GM21528 (cell line): ENCODE data around the gene P3H4.
"Not testable (repeated sequence)": the region's sequence is repeated elsewhere in the genome, so short reads cannot be mapped to it uniquely, and the experiment has no call there.

Experiments
- ATAC-seq: cut with Tn5 transposase; IDR thresholded peaks from one replicate; pipeline ENCODE4 v1.9.1; 2021; ENCODE audit warnings: mild to moderate bottlenecking, moderate library complexity; ENCODE audit not compliant: unreplicated experiment, low FRiP score

Gene P3H4

DNA sequence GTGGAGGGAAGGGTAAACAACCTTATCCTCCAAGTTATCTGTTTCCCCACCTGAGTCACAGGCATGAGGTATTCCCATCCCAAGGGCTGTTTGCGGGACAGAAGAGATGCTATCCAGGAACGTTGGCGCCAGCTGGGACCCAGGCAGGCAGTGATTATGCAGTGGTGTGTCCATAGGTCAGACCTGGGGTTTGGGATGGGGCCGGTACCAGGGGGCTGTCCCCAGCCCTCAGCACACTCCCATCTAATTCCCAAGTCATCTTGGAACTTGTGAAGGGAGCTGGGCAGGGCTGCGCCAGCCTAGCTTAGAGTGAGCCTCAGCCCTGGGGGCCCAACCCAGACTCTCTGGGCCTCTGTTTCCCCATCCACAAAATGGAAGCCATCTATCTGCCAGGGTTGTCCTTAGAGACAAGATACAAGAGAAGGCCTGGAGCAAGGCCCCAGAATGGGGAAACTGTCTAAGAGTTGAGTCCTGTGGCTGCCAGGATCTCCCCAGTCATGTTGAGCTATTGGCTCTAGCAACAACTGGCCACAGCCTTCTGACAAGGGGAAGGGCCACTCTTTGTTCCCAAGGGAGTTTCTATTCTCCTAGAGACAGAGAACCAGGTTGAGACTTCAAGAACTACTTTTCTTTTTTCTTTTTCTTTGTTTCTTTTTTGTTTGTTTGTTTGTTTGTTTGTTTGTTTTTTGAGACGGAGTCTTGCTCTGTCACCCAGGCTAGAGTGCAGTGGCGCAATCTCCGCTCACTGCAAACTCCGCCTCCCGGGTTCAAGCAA lies 15.4 kb downstream of the P3H4 start:
- no peak for ATAC-seq

DNA sequence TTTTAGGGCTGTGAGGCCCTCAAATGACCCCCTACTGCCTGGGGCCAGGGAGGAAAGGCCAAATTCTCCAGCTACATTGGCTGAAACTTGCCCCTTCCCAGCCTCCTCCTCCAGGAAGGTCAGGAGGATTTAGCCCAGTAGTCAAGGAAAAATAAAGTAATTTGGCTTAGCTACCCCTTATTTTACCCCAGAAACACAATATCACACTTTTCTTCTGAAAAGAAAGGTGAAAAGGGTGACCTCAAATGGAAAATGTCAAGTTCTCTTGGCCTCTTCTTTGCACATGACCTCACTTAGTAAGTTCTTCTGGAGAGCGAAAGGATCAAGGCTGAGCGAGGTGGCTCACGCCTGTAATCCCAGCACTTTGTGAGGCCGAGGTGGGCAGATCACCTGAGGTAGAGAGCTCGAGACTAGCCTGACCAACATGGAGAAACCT lies 17.2 kb downstream of the P3H4 start:
- no peak for ATAC-seq

DNA sequence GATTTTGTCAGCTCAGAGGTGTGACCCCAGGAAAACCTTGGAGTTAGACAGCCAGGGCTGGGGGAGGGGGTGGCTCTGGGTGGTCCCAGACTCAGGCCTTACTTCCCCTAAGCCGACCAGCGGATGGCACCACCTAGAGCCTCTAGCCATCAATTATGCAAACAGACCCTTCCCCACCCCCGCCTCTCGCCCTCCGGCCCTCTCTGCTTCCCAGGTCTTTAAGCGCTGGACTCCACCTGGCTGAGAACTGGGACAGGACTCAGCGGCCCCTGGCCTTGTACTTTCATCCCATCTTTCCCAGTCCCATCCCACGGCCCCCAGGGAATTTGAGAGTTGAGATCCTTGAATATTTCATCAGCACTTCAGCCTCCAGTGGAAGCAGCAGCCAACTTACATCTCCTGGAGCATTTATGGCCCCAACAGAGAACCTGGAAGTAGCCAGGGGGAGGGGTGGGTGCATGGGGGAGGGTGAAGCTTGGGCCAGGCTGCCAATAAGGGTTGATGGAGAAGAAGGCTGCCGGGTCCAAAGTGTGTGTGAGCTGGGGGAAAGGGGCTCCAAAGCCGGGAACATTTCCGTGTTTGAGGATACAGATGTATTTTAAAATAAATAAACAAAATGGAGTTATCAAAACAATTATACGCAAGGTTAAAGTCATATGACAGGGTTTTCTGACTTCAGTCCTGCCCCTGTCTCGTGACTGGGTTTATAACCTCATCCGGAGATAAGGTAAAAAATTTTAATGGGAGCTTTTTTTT lies 17.8 kb downstream of the P3H4 start:
- no peak for ATAC-seq

DNA sequence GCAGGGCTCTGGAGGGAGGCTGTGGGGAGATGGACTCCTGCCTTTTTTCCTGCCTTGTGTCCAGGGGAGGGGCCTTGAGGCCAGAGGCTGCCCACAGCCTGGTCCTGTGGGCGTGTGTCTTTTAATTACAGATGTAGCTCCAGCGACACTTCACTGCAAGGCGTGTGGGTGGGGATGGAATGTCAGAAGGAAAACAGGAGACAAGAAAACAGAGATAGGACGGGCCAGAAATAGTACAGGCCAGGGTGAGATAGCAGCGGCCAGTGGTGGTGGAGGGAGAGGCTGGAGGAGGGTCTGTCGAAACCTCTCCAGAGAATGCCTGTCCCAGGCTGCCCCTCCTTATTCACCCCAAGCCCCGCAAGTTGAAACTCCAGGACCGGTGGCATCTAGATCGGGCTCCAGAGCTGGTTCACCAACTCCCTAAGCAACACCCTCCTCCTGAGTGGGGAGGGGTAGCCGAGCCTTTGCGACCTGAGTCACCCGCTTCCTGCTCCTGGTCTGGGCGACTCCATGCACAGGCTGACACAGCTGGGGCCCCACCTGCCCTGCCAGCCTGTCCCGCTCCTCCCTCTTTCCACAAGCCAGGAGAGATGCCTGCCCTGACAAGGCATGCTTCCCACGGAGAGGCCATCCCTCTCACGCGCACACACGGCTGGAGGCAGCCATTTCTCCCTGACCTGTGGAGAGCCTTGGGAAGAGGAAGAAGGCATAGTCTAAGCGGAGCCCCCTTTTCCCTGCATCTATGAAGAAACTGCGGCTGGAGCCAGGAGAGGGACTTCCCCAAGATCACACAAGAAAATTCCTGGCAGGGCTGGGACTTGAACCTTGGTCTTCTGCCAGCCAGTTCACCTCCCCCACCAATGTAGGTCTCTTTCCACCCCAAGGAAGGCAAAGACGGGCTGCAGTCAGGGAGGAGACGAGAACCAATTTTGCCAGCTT lies 18.6 kb downstream of the P3H4 start:
- ATAC-seq = no peak

DNA sequence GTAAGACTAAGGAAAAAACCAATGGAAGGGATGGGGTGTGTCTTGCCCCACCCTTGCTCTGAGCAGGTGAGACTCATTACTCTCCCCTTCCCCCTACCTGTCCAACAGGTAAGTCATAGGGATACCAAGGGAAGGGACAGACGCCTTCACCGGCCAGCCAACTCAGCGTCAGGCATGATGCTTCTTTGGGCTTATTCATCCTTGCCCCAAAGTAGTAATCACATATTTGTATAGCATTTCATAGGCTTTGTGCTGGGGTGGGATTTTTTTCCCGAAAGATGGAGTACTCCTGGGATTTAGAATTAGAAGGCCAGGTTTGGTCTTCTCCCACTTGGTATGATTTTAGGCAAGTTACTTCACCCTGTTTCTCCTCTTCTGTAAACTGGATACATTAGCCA lies 24.7 kb downstream of the P3H4 start:
- ATAC-seq = no peak

DNA sequence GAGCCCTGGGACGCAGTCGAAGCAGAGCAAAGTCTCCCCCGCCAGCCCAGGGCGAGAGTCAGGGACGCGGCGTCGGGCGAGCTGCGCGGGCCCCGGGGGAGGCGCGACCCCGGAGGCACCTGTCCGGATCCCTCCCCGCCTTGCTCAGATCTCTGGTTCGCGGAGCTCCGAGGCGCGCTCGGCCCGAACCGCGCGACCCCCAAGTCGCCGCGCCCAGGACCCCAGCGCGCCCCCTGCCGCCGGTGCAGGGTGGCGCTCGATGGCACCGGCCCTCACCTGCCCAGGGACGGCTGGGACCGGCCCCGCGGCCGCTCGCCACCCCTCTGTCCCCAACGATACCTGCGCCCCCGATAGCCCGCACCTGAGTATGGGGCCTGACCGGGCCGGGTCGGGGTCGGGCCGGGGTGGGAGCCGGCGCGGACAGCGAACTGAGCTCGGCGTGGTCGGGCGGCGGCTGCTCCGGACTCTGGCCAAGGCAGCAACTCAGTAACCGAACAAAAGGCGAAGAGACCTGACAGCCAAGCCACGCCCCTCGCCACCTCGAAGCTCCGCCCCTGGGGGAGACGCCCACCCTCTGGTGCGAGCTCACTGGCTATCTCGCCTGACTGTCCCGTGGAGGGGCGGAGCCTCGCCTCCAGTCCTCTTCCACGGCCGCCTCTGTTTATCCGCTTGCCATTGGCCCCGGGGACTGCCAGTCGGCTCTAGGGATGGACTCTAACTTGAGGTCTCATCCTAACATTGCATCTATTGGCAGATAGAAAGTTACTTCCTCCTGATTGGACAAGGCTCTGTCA lies 25.3 kb downstream of the P3H4 start, which contains the start of gene JUP:
JUP (minus strand) TSS at position 485 of the 794 bp plus-strand sequence. CDS start 14,857 bp downstream, outside the sequence.
- peak; percentile 65 for ATAC-seq

DNA sequence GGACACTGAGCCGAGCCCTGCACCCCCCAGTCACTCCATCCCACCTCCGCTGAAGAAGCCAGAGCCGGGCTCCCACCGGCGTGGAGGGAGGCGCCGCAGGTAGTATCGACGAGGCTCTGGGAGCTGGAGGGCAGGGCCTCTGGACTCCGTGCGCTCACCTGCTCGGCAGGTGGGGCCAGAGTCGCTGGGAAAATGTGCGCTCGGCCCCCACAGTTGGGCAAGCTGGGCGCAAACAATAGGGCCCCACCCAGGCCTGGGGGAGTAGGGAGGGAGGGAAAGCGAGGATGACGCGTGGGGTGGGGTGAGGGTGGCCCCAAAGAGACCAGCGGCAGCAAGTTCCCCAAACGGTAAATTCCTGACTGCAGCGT lies 25.9 kb downstream of the P3H4 start:
- no peak for ATAC-seq

DNA sequence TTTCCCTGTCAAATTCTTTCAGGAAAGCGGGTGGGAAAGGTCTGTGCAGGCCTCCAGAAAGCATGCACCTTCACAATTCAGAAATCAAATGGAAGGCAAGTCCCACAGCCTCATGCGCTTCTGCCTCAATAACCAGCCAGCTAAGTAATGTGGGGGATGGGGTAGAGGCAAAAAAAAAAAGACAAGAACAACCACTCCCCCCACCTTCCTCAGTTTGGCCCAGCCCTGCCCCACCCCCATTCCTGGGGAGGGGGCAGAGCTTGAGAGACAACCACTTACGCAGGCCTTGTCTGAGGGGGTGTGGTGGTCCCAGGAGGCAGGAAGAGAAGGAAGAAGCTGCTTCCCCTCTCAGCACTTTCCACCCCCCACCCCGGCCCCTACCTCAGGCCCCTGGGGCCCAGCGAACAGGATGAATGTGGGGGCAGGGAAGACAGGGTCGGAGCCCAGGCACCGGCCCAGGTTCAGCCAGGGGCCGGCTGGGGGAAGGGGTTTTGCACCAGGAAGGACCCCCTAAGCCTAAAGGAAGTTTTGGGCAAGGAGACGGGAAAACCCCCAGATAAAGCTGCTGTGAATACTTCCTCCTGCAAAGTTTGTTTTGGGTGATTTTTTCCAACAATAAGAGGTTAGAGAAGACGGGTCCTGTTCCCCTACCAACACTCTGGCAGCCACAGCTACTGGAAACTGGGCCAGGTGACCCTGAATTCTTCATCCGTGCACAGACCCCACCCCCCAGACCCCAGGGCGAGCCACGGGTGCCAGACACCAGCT lies 26.5 kb downstream of the P3H4 start:
- ATAC-seq = no peak

DNA sequence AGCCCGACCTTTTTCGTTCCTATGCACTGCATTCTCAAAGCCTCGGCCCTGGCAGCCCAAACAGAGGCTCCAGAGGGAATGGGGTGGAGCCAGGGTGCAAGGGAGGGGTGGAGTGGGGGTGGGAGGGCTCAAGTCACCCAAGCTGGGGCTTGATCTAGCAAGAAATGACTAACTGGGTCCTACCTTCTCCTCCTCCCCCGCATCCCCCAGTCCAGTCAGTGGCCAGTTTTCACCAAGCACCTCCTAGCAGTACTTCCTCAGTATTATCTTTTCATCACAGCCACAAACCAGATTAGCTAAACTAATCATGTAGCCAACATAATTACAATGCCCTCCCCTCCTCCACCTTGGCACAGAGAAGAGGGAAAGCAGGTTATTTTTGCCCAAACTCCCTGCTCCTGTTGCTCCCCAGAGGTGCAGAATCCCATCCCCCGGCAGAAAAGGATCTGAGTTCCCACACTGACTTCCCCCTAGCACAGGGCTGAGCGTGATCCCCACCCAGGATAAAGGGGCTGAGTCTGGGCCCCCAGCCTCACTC lies 27.5 kb downstream of the P3H4 start:
- no peak for ATAC-seq

DNA sequence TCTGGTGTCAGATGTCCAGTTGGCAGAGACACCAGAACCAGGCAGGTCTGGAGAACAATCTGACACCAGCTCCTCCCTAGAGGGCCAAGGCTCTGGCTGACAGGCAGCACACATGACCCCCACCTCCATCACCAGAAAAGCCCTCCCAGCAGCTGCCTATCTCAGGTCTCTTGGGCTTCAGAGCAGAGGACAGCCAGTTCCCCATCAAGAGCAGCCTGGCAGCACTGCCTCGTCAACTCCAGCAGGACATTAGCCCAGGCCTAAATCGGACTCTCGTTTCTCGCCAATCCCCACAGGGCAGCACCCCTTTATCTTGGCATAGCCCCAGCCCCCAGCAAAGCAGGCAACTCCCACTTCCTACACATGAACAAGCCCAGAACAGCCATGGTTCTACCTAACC lies 29.6 kb downstream of the P3H4 start:
- ATAC-seq = no peak

DNA sequence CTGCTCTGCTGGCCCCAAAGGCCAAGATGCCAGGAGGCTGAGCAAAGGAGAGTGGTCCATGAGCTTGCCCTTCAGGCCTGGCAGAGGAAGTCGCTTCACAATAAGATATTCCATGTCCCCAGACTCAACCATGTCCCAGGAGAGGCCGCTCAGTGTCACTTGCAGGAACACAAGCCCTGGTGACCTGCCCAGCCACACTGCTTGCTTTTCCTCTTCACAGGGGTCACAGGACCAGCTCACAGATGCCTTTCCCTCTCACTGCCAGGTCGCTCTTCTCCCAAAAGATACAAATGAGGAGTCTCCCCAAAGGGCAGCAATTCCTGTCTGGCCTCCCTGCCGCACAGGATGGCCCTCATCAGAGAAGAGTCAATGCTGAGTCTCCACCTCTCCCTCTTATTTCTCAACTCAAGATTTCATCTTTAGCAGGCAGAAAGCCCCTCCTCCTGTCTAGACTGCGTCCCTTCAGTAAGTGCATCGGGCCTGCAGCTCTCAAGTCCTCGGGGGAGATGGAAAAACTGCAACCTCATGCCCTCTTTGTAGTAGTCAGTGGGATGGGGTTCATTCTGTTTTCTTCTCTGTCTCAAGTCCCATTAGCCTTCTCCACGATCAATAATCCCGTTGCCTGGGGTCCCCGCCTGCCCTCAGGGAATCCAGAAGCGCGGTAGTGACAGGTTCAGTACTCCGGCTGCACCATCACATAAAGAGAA lies 30.2 kb downstream of the P3H4 start:
- no peak for ATAC-seq

DNA sequence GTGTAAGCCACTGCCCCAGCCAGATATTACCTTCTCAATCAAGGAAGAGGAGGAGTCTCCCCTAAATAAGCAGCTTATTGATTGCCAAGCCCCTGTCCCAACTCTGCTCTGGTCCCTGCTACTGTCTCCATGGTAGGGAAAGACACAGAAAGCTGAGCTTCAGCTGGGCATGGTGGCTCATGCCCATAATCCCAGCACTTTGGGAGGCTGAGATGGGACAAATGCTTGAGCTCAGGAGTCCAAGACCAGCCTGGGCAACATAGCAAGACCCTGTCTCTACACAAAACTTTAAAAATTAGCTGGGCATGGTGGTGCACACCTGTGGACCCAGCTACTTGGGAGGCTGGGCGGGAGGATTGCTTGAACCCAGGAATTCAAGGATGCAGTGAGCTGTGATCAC lies 31.8 kb downstream of the P3H4 start:
- ATAC-seq = no peak

DNA sequence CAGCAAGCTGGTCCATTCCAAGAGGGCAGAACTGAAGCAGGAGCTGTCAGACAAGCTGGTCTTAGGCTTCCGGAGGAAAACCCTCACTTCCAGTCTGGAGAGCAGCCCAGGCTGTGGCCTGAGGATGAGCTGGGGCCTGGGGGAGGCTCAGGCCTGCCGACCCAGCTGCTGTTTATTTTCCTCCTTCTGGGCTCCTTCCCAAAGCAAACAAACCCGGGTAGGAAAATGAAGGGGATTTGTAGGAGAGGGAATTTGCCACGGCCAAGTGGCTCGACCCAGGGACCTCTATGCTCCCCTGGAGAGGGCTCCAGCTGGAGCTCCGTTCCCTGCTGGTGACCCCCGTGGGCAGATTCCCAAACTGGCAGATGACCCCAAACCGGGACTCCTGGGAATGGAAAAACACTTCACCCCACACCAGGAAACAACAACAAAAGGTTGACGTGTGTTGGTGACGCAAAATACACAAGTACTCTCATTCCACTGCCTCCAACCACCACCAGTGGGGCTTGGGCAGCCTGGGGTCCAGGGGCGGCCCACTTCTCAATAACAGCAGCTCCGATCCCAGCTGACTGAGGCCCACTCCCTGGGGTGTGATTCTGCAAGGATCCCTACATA lies 34.1 kb downstream of the P3H4 start:
- ATAC-seq = no peak

DNA sequence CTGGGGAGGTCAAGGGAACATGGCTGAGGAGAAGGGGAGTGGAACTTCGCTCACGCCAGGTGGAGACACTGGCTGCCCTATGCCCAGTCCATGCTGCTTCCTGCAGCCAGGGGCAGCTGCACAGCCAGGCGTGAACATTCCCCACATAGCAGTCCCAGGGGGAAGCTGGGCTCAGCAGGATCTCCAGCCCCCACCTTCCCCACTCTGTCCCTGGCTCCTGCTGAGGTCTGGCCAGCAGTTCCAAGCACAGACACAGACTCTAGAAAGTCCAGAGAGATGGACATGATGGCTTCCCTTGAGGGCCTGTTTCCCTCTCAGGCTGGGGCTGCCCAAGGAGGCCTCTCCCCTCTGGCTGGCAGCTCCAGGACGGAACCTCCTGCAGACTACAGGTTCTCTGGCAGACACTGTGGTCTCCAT lies 34.6 kb downstream of the P3H4 start:
- ATAC-seq = no peak

DNA sequence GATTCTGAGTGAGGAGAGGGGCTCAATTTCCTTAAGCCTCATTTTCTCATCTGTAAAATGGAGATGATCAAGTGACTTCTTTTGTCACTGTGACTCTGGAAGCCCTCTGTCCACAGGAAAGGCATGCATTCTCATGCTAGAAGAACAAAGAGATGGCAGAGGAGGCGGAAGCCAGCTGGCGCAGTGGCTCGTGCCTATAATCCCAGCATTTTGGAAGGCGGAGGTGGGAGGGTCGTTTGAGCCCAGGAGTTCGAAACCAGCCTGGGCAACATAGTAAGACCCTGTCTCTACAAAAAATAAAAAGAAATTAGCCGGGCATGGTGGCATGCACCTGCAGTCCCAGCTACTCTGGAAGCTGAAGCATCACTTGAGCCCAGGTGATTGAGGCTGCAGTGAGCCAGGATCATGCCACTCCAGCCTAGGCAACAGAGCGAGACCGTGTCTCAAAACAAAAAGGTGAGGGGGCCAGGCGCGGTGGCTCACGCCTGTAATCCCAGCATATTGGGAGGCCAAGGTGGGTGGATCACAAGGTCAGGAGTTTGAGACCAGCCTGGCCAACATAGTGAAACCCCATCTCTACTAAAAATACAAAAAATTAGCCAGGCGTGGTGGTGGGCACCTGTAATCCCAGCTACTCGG lies 35.4 kb downstream of the P3H4 start:
- ATAC-seq = not testable (repeated sequence)

DNA sequence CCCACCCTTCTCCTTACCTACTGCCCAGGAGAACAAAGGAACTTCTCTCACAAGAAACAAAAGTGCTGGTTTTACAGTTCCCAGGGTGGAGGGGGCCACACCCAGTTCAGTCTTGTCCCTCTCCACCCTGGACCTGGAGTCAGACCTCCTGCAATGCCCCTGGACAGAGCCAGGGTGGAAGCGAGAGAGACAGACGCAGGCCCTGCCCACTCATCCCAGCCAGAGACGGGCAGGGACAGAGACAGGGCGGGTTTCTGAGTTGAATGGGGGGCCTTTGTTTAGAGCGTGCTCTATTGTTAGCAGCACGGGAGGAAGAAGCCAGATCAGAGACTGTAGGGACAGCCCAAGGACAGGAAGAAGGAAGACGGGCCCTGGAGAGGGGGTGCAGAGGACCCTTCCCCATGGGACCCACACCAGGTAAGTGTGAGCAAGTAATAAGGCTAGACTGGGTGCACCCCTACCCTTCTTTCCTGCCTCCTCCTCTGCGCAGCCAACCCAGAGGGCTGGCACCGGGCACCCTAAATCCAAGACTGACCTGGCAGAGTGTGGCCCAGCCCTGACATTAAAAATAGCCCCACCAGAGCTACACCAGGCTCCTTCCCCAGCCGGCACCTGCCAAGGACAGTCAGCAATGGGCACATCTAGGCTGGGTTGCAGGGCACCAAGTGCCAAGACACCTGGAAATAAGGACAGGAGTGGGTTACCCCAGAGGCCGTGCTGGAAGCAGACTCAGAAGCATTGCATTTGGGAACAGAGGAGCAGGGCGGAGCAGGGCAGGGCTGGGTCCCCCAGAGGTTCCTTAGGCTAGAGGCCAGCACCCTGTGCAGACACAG lies 36.1 kb downstream of the P3H4 start:
- ATAC-seq = no peak

DNA sequence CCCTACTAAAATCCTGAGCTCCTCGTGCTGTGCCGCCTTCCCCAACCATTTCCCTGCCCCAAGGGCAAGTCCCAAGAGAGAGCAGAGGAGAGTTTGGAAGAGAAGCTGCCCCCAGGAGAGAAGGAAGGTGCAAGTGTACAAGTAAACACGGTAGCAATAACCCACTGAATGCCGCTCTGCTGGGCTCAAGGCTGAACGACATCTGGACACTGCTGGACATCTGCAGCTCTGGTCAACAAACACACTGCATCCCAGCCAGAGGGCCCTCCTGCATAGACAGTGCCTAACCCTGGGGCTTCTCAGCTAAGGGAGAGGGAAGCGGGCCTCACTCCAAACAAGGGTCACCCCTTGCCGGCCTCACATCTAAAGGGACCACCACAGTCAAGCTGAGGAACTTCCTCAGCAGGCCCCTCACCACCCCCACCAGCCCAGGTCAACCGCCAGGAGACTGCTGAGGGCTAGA lies 38.0 kb downstream of the P3H4 start:
- ATAC-seq = no peak
